HG03460 (cell line): ENCODE results near the gene KRTAP10-1.
"Not testable (repeated sequence)": the region's sequence is repeated elsewhere in the genome, so short reads cannot be mapped to it uniquely, and the experiment has no call there.

Experiments
- ATAC-seq: cut with Tn5 transposase; IDR thresholded peaks from one replicate; pipeline ENCODE4 v1.9.1; 2021; ENCODE audit not compliant: unreplicated experiment

KRTAP10-1 gene, protein sequence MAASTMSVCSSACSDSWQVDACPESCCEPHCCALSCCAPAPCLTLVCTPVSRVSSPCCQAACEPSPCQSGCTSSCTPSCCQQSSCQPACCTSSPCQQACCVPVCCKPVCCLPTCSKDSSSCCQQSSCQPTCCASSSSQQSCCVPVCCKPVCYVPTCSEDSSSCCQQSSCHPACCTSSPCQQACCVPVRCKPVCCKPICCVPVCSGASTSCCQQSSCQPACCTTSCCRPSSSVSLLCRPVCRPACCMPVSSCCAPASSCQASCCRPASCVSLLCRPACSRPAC

DNA sequence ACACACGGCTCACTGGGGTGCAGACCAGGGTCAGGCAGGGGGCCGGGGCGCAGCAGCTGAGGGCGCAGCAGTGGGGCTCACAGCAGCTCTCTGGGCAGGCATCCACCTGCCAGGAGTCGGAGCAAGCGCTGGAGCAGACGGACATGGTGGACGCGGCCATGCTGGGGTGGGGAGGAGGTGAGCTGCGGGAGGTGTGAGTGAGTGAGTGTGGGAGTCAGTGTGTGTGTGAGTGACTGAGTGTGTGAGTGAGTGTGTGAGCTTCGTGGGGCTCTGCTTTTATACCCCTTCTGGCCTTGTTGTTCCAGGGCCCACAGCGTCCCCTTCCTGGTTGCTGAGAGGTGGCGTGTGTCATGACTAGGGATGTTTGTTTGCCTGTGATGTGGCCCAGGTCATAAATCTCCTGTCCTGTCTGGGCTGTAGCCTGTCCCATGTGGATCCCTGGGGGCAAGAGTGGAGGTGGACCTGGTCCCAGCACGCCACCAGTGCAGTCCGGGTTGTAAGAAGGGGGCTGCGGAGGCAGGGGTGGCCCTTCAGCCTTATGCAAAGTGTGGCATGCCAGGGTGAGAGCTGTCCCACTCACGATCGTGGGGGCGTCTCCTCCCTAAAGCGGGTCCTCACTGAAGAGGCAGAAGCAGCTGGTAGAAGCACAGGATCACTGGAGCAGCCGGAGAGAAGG lies at the start of gene KRTAP10-1:
Gene KRTAP10-1 (minus strand): TSS at position 205 of the 676 bp plus-strand sequence. CDS start 45 bp downstream, at position 160.
- ATAC-seq: no peak

DNA sequence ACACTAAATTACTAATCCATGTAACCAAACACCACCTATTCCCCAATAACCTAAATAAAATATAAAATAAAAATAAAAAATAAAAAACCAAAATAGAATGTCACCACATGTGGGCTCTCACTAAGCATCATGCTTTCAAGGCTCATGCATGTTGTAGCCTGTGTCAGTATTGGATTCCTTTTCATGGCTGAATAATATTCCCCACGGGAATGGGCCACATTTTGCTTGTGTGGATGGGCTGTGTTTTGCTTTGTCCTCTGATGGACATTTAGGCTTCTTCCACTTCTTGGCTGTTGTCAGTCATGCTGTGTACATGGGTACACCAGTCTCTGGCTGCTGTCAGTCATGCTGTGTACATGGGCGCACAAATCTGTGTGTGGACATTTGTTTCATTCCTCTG lies 49.1 kb upstream of the KRTAP10-1 start:
- no peak for ATAC-seq

DNA sequence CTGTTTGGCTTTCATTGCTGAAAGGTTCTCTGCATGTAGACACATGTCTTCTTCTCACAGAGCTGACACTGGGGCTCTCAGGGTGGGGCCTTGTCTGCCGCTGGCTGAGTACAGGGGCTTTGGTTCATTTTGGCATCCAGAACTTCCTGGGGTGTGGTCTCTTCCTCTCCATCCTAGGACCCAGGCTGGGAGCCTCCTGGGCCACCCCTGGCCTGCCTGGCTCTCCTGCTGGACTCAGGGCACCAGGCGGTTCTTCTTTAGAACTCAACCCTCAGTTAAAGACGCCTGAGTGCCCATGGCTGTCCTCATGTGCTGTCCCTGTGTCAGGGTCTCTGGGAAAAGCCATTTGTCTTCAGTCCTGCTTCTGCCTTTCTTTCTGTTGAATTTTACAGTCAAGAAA lies 45.9 kb upstream of the KRTAP10-1 start:
- no peak for ATAC-seq

DNA sequence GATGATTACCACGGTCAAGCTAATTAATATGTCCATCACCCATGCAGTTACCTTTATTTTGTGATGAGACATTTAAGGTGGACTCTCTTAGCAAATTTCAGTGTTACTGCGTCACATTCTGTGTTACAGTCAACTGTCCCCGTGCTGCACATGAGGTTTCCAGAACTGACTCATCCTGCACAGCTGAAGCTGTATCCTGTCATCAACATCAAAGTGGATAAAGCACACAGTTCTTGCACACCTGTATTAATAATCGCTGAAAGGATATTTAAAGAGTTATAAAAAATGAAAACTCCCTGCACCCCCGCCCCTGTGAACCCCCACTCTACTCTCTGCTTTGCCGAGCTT lies 43.8 kb upstream of the KRTAP10-1 start:
- ATAC-seq: no peak

DNA sequence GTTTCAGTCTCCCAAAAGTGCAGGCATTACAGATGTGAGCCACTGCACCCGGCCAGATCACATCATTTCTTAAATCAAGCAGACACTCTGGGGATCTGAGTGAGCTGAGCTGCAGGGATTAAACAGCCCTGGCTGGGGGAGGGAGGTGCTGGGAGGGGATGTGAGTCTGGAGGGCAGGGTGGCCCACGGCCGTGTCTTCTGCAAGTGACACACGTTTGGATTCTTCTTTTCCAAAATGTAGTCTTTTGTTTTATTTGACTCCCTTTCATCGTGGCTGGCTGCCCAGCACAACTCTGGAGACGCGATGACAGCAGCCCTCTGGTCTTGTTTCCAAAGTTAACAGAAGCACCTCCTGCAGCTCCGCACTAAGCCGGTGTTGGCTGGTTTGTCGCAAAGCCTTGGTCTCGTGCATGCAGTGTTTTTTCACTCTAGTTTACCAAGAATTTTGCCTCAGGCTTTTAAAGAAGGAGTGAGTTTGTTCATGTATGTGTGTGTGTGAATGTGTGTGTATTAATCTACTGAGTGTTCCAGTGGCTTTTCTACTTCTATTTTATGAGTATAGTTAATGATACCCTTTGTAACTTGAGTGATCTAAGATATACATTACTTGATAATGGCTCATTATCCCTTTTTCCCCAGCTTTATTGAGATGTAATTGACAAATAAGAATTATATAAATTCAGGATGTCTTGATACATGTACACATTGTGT lies 43.2 kb upstream of the KRTAP10-1 start:
- no peak for ATAC-seq

DNA sequence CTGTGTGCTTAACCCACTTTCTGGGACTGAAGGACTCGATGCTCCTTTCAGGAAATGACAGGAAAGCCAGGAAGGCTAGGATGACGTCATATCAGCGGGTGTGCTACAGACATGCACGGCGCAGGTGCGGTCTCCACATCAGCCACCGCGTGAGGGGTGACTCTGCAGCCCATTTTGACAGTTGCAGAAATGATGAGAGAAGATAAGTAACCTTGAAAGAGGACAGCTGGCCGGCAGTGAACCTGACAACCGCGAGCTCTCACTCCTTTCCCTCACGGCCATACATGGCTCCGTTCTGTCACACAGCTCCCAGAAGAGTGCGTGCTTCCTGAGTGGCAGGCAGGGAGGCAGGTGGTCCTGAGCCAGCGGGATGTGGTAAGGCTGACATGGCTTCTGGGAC lies 42.1 kb upstream of the KRTAP10-1 start:
- no peak for ATAC-seq

DNA sequence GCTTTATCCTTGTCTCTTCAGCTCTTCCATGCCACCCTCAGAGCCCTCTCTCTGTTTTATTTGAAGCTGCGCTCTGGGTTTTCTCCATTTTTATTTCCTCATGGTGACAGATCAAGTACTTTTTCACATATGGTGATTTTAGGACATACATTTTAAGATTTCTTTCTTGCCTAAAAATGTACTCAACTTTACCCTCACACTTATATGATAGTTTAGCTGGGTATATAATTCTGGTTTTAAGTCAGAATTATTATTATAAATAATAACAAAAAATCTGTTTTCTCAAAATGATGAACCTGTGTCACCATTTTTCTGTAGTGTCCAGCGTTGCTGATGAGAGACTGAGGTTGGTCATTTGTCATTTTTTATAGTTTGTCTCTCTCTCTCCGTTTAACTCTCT lies 41.2 kb upstream of the KRTAP10-1 start:
- no peak for ATAC-seq

DNA sequence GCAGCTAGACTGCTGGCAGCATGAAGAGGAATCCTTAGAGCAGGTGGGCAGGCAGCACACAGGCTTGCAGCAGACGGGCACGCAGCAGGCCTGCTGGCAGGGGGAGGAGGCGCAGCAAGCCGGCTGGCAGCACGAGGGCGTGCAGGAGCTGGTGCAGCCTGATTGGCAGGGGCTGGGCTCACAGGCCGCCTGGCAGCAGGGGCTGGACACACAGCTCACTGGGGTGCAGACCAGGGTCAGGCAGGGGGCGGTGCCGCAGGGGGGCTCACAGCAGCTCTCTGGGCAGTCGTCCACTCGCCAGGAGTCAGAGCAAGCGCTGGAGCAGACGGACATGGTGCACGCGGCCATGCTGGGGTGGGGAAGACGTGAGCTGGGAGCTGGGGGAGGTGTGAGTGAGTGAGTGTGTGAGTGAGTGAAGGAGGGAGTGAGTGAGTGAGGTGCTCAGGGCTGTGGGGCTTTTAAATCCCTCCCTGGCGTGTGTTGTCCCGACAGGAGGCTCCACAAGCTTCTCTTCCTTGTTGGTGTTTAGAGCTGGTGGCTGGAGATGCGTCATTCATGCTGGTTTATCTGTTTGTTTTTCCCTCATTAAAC lies 40.3 kb upstream of the KRTAP10-1 start, which contains the start of gene KRTAP10-5:
Gene KRTAP10-5 (minus strand): TSS at position 374 of the 591 bp plus-strand sequence. CDS start 26 bp downstream, at position 348.
- ATAC-seq: not testable (repeated sequence)

DNA sequence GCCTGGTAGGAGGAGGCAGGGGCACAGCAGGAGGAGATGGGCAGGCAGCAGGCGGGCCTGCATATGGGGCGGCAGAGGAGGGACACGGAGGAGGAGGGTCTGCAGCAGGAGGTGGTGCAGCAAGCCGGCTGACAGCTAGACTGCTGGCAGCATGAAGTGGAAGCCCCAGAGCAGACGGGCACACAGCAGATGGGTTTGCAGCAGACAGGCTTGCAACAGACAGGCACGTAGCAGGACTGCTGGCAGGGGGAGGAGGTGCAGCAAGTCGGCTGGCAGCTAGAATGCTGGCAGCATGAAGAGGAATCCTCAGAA lies 39.8 kb upstream of the KRTAP10-1 start:
- no peak for ATAC-seq

DNA sequence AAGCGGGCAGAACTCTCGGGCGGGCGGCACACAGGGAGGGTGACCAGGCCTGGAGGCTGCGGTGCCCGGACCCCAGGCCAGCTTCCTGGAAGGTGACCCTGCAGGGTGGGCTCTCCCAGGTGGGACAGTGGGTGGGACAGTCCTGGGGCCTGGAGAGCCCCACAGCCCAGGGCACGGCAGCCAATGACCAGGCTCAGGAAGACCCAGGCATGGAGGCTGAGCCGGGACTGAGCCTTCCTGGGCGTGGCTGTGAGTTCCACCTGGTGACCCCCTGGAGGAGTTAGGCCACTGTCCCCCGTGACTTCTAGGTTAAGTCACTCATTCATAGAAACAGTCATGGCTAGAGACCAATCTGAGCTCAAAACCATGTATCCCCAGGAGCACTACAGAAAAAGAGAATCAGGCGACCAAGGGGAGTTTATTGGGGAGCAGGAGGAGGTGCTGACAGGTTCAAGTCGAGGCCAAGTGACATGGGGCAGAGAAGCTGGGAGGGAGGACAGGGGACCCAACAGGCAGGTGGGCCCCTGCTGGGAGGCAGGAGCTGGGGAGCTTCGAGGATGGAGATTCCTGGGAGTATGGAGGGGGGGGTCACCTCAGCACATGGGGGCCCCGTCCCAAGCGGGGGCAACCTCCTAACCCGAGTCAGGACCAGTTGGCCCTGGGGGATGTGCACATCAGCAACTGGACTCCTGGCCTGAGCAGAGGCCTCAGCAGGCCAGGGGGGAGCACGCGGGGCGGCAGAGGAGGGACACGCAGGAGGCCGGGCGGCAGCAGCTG lies 39.2 kb upstream of the KRTAP10-1 start:
- no peak for ATAC-seq

DNA sequence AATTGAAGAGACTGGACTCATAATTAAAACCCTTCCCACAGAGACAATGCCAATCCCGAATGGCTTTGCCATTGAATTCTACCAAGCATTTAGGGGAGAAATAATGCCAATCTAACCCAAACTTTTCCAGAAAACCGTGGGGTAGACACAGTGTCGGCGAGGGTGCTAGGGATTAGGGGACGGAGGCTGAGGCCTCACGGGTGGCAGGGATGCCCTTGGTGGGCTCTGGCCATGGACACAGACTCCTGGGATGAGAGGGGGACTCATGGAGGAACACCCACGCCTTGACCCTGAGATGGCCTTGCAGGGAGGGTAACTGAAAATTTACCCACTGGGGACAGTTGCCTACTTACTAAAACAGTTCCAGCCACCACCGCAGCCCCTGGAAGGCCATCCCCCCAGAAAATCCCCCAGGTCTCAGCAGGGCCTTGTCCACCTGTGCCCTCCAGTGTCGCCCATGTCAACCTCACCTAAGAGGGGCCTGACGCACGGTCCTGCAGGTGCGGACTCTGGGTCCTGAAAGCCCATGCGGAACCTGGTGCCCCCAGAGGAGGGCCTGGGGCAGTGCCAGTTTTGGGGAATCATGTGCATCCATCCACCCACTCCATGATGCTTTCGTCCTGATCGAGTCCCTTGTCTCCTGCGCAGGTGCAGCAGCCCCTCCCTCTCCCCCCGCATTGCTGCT lies 38.5 kb upstream of the KRTAP10-1 start:
- ATAC-seq: no peak

DNA sequence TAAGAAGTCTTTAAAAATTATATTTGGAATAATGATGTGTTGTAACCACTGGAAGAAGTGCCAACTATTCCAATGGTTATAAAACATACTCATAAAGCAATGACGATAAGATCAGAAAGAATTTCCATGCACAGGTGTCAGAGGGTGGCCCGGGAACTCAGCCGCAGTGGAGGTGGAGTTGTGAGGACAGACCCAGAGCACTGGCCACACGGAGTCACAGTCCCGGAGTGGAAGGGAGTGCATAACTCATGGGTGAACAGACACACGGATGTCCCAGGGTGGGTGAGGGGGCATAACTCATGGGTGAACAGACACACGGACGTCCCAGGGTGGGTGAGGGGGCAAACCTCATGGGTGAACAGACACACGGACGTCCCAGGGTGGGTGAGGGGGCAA lies 36.0 kb upstream of the KRTAP10-1 start:
- no peak for ATAC-seq

DNA sequence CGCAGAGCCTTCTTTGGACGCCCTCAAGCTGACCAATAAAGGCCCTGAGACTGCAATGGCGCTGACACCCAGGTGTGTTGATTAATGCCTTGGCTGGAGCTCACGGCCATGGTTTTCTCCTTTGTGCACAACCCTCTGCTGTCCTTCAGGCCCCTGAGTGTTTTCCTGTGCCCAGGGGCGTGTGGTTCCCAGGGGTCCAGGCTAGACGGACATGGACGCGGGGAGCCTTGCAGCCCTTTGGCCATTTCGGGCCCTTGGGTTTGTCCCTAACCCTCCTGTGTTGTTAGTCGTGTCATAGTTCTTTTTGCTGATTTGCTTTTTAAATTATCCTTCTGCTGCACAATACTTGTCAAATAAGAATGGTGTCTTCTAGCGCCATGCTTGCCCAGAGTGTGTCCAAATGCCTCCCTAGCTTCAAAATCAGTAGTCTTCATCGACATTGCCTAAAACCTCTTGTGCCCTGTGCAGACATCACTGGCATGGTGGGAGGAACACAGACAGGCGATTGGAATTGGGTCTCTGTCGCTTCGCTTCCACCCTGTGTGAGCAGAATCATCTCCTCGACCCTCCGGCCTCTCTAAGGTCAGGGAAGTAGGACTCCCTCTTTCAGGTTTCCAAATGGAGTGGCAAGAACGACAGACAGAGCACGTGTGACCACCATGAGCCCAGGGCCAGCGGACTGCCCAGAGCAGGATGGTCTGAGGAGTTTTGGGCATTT lies 35.5 kb upstream of the KRTAP10-1 start:
- no peak for ATAC-seq

DNA sequence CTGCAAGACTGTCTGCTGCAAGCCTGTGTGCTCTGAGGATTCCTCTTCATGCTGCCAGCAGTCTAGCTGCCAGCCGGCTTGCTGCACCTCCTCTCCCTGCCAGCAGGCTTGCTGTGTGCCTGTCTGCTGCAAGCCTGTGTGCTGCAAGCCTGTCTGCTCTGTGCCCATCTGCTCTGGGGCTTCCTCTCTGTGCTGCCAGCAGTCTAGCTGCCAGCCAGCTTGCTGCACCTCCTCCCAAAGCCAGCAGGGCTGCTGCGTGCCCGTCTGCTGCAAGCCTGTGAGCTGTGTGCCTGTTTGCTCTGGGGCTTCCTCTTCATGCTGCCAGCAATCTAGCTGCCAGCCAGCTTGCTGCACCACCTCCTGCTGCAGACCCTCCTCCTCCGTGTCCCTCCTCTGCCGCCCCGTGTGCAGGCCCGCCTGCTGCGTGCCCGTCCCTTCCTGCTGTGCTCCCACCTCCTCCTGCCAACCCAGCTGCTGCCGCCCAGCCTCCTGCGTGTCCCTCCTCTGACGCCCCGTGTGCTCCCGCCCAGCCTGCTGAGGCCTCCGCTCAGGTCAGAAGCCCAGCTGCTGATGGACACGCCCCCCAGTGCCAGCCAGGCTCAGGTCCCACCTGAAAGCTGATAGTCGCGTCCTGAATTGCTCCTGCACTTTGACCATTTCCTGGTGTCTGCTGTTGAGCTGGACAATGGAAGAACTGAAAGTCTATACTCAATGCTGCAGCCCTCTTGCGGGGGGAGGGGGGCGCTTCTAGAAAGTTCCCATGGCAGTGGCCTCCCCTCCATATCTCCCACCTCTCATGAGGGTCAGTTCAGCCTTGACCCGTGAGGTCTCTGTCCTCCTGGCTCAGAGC lies 34.7 kb upstream of the KRTAP10-1 start:
- no peak for ATAC-seq

DNA sequence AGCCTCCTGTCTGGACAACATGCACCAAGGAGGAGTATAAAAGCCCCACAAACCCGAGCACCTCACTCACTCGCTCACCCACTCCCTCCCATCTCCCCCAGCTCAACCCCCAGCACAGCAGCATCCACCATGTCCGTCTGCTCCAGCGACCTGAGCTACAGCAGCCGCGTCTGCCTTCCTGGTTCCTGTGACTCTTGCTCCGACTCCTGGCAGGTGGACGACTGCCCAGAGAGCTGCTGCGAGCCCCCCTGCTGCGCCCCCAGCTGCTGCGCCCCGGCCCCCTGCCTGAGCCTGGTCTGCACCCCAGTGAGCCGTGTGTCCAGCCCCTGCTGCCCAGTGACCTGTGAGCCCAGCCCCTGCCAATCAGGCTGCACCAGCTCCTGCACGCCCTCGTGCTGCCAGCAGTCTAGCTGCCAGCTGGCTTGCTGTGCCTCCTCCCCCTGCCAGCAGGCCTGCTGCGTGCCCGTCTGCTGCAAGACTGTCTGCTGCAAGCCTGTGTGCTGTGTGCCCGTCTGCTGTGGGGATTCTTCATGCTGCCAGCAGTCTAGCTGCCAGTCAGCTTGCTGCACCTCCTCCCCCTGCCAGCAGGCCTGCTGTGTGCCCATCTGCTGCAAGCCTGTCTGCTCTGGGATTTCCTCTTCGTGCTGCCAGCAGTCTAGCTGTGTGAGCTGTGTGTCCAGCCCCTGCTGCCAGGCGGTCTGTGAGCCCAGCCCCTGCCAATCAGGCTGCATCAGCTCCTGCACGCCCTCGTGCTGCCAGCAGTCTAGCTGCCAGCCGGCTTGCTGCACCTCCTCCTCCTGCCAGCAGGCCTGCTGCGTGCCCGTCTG lies 33.8 kb upstream of the KRTAP10-1 start, which contains the start of gene KRTAP10-4:
Gene KRTAP10-4 (plus strand): TSS at position 100 of the 827 bp plus-strand sequence. CDS start 30 bp downstream, at position 130.
- not testable (repeated sequence) for ATAC-seq

DNA sequence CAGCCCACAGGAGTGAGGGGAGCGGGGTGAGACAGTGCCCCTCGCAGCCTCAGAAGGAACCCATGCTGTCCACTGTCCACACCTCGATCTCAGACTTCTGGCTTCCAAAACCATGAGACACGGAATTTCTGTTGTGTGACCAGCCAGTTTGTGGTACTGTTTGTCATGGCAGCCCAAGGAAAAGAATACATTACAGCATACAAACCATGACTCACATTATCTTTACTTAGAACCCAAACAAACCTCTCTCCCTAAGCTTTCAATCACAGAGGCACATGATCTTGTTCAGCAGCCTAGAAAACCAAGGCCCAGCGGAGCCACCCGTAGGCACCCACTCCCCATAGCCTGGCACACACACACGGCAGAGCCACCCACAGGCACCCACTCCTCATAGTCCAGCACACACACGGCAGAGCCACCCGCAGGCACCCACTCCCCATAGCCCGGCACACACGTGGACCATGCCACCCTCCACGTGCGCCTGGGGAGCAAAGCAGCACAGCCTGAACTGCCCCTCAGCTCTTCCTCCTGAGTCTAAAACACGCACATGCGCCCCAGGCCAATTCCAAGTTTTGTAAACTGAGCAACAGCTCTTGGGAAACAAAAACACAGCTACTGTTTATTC lies 33.1 kb upstream of the KRTAP10-1 start:
- ATAC-seq: no peak
